ENCODE results near the gene ANKRD62.

- TF ChIP-seq, protein P1, sequence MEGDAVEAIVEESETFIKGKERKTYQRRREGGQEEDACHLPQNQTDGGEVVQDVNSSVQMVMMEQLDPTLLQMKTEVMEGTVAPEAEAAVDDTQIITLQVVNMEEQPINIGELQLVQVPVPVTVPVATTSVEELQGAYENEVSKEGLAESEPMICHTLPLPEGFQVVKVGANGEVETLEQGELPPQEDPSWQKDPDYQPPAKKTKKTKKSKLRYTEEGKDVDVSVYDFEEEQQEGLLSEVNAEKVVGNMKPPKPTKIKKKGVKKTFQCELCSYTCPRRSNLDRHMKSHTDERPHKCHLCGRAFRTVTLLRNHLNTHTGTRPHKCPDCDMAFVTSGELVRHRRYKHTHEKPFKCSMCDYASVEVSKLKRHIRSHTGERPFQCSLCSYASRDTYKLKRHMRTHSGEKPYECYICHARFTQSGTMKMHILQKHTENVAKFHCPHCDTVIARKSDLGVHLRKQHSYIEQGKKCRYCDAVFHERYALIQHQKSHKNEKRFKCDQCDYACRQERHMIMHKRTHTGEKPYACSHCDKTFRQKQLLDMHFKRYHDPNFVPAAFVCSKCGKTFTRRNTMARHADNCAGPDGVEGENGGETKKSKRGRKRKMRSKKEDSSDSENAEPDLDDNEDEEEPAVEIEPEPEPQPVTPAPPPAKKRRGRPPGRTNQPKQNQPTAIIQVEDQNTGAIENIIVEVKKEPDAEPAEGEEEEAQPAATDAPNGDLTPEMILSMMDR (IDR thresholded peaks at IDR 0.05; ENCODE audit: insufficient read depth, low read length, poor library complexity, severe bottlenecking) = peak; percentile 15
- TF ChIP-seq EZH2phosphoT487 (conservative IDR thresholded peaks at IDR 0.05; ENCODE audit: low read length) = no peak
These were observed 1.0 kb upstream of the ANKRD62 start for GRCh38 chr18:12092398-12093229.
